GM19438 (cell line): ENCODE results near the gene SRSF3.
"Not testable (repeated sequence)": the region's sequence is repeated elsewhere in the genome, so short reads cannot be mapped to it uniquely, and the experiment has no call there.

ENCODE experiments used
- ATAC-seq: cut with Tn5 transposase; IDR thresholded peaks from one replicate; pipeline ENCODE4 v1.9.1; 2021; ENCODE audit warnings: low read depth; ENCODE audit not compliant: unreplicated experiment

Gene SRSF3

GRCh38 chr6:36639171-36639808 lies 45.1 kb downstream of the SRSF3 start:
- no peak for ATAC-seq

GRCh38 chr6:36641543-36641942 lies 47.4 kb downstream of the SRSF3 start:
- ATAC-seq = no peak

- ATAC-seq = no peak
Observed at GRCh38 chr6:36642913-36643817, 49.0 kb downstream of the SRSF3 start.

GRCh38 chr6:36643977-36644376 lies 49.8 kb downstream of the SRSF3 start:
- no peak for ATAC-seq

- ATAC-seq = no peak
Observed at GRCh38 chr6:36649086-36649485, 54.9 kb downstream of the SRSF3 start.

GRCh38 chr6:36649701-36650484 lies 55.7 kb downstream of the SRSF3 start:
- no peak for ATAC-seq

- ATAC-seq = no peak
Observed at GRCh38 chr6:36650848-36651478, 56.8 kb downstream of the SRSF3 start.

- no peak for ATAC-seq
Observed at GRCh38 chr6:36651659-36652379, 57.7 kb downstream of the SRSF3 start.

- ATAC-seq = not testable (repeated sequence)
Observed at GRCh38 chr6:36654469-36654868, 60.3 kb downstream of the SRSF3 start.
